ENCODE data around the gene DUSP22.

DUSP22 gene

DNA sequence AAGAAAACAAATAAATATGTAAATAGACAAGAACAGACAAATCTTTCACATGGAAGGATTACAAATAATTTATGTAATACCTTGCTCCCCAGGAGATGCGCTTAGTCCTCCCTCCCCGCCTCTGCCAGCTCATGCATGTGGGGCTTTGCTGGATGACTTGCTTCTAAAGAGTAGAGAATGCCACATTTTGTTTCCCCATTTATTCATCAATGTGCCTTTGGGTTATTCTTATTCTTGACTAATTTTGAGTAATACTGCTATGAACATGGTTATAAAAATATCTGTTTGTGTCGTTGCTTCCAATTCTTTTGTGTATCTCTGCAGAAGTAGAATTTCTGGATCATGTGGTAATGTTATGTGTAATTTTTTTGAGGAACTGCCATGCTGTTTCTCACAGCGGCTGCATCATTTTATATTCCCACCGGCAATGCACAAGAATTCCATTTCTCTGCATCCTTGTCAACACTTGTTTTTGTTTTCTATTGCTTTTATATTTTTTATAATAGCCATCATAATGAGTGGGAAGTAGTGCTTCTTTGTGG lies 23.8 kb upstream of the DUSP22 start:
- no peaks in the 10 kb centered on the region for H3K36me3 ChIP-seq
- H3K9me3 ChIP-seq = no peaks in the 10 kb centered on the region
- H3K27ac ChIP-seq = no peak overlapping the region
- H3K27me3 ChIP-seq = peaks cover 25% of the 10 kb centered on the region
- TF ChIP-seq, protein P1, sequence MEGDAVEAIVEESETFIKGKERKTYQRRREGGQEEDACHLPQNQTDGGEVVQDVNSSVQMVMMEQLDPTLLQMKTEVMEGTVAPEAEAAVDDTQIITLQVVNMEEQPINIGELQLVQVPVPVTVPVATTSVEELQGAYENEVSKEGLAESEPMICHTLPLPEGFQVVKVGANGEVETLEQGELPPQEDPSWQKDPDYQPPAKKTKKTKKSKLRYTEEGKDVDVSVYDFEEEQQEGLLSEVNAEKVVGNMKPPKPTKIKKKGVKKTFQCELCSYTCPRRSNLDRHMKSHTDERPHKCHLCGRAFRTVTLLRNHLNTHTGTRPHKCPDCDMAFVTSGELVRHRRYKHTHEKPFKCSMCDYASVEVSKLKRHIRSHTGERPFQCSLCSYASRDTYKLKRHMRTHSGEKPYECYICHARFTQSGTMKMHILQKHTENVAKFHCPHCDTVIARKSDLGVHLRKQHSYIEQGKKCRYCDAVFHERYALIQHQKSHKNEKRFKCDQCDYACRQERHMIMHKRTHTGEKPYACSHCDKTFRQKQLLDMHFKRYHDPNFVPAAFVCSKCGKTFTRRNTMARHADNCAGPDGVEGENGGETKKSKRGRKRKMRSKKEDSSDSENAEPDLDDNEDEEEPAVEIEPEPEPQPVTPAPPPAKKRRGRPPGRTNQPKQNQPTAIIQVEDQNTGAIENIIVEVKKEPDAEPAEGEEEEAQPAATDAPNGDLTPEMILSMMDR (IDR thresholded peaks at IDR 0.05) = no peak
- H3K4me3 ChIP-seq (ENCODE audit: low read depth in 1 of 2, low read length in 1 of 2) = no peak overlapping the region
- no peaks in the 10 kb centered on the region for H3K4me1 ChIP-seq (ENCODE audit: control insufficient read depth in 1 of 2, insufficient read depth in 1 of 2, low read depth in 1 of 2, low read length in 1 of 2)

DNA sequence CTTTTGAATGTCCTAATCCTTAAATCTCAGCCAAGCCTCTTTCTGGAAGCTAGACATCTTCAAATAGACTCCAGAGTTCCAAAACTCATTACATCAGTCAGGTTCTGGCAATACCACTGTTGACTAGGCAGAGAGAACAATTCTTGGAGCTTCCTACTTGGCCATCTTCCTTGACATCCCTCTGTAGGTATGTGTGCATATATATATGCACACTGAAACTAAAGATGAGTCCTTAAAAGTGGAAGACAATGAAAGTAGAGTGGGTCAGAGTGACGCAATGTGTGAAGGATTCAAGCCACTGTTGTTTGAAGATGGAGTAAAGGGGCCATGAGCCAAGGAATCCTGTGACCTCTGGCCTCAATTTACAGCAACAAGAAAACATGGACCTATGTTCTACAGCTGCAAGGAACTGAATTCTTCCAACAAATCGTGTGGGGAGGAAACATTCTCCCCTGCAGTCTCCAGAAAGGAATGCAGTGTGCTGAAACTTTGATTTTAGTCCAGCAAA lies 18.7 kb upstream of the DUSP22 start:
- Histone ChIP-seq H3K27me3 (peaks cover 42% of the 10 kb centered on the region), H3K4me1 (ENCODE audit: control insufficient read depth in 1 of 2, insufficient read depth in 1 of 2, low read depth in 1 of 2, low read length in 1 of 2) (no peaks in the 10 kb centered on the region), H3K27ac (no peak overlapping the region), H3K9me3 (no peaks in the 10 kb centered on the region), H3K4me3 (ENCODE audit: low read depth in 1 of 2, low read length in 1 of 2) (no peak overlapping the region), H3K36me3 (no peaks in the 10 kb centered on the region)
- TF ChIP-seq, protein P1 (IDR thresholded peaks at IDR 0.05) = no peak

DNA sequence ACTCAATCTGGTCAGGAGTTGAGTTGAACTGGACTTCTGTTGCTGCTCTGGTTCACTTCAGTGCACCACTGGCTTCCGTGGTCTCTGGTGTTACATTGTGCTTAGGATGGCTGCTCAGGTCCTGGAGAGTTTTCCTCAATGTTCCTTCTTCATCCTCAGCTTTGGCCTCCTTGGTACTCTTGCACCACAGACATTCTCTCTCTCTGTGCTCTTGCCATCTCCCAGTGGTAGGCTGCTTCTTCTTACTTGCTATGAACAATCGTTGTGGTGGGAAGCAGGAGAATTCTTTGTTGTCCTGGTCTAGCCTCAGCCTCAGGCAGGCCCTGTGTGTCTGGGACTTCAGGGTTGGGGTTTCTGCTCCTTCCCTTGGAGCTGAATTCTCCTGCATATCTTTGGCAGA lies 14.5 kb upstream of the DUSP22 start:
- Histone ChIP-seq H3K9me3 (no peaks in the 10 kb centered on the region), H3K27ac (no peak overlapping the region), H3K4me1 (ENCODE audit: control insufficient read depth in 1 of 2, insufficient read depth in 1 of 2, low read depth in 1 of 2, low read length in 1 of 2) (no peaks in the 10 kb centered on the region), H3K36me3 (no peaks in the 10 kb centered on the region), H3K27me3 (peaks cover 23% of the 10 kb centered on the region), H3K4me3 (ENCODE audit: low read depth in 1 of 2, low read length in 1 of 2) (no peak overlapping the region)
- TF ChIP-seq, protein P1 (IDR thresholded peaks at IDR 0.05) = no peak

DNA sequence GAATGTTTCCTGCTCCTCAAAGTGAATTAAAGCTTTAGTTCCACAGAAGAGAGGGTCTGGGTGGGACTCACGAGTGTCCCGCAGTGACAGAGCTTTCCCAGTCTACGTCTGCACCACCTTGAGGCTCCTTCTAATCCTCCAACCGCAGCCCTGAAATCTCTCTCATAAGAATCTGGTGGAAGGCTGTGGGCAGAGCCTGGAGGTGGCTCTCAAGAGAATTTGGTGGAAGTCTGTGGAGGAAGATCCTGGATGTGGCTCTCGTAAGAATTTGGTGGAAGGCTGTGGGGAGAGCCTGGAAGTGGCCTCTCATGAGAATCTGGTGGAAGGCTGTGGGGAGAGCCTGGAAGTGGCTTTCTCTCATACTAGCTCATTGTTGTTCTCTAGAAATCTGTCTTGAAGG lies 13.8 kb upstream of the DUSP22 start:
- Histone ChIP-seq H3K4me3 (ENCODE audit: low read depth in 1 of 2, low read length in 1 of 2) (no peak overlapping the region), H3K27ac (no peak overlapping the region), H3K4me1 (ENCODE audit: control insufficient read depth in 1 of 2, insufficient read depth in 1 of 2, low read depth in 1 of 2, low read length in 1 of 2) (no peaks in the 10 kb centered on the region), H3K36me3 (no peaks in the 10 kb centered on the region), H3K9me3 (no peaks in the 10 kb centered on the region), H3K27me3 (peaks cover 17% of the 10 kb centered on the region)
- TF ChIP-seq, protein P1 (IDR thresholded peaks at IDR 0.05) = no peak

DNA sequence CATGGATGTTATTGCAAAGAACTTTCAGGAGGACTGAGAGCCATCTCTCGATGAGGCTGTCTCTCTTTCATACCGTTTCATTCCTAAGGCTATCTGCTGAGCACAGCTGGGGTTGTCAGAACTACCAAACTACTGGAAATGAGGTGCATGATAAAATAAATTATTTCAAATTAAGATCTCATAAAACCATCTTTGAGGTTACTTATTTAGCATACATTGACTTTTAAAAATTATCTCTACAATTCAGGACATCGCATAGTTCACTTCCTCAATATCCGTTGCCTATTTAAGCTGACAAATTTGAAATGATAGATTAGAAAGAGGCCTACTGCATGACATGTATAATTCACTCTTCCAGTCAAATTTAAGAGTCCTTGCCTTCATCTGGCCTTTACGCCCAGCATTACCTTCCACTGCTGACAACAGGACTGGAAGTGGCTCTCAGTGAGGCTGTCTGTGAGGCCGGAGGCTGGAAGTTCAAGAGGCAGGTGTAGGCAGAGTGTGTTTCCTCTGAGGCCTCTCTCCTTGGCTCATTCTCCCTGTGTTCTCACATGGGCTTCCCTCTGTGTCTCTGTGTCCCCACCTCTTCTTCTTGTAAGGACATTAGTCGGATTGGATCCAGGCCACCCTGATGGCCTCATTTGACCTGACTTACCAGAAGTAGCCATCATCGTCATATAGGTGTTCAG lies 12.8 kb upstream of the DUSP22 start:
- no peaks in the 10 kb centered on the region for H3K36me3 ChIP-seq
- H3K4me3 ChIP-seq (ENCODE audit: low read depth in 1 of 2, low read length in 1 of 2) = no peak overlapping the region
- TF ChIP-seq, protein P1 (IDR thresholded peaks at IDR 0.05) = no peak
- H3K4me1 ChIP-seq (ENCODE audit: control insufficient read depth in 1 of 2, insufficient read depth in 1 of 2, low read depth in 1 of 2, low read length in 1 of 2) = no peaks in the 10 kb centered on the region
- peaks cover 9% of the 10 kb centered on the region for H3K27me3 ChIP-seq
- no peaks in the 10 kb centered on the region for H3K9me3 ChIP-seq
- H3K27ac ChIP-seq = no peak overlapping the region
